PC-9 (cell line): ENCODE data around the gene POU3F1.

Experiments
- CTCF ChIP-seq: fragments of 200-600 bp; sonication (generic); conservative IDR thresholded peaks from 2 replicates; pipeline ENCODE4 v1.6.1; 2017; ENCODE audit warnings: mixed run types, antibody characterized with exemption, mild to moderate bottlenecking, moderate library complexity
- EZH2 ChIP-seq: fragments of 200-600 bp; sonication (generic); IDR thresholded peaks from 2 replicates; pipeline ENCODE4 v1.8.0; 2017; ENCODE audit warnings: antibody characterized with exemption, low read depth

DNA sequence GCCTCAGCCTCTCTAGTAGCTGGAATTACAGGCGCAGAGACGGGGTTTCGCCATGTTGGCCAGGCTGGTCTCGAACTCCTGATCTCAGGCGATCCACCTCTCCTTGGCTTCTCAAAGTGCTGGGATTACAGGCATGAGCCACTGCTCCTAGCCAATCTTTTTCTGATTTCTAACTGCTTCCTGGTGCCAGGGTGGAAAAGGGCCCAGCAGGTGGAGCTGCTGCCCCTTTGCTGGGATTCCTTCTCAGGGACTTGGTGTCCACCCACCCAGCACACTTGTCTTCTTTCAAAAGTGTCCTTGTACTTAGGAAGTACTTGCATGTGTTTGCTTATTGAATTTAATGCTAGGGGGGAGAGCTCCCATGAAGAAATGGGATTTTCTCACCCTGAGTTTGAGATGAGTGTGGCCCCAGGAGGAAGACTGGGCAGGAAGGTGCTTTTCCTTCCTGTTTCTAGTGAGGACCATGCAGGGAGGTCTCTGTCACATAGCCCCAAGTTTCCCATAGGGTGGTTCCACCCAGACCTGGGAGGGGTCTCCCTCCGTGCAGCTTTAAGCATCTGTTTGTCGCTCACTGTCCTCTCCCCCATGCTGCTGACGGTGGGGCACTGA lies 19.9 kb downstream of the POU3F1 start:
- TF ChIP-seq CTCF (peak; percentile 91), EZH2 (no peak)
